ENCODE results near the gene CHL1. TPM values are rescaled to one million over a fixed set of nuclear protein-coding genes. Genes with fewer than 3 reads are reported as not detected.

CHL1 gene
- total and polyA plus RNA-seq, 2 experiments from 2014 or later: not detected

DNA sequence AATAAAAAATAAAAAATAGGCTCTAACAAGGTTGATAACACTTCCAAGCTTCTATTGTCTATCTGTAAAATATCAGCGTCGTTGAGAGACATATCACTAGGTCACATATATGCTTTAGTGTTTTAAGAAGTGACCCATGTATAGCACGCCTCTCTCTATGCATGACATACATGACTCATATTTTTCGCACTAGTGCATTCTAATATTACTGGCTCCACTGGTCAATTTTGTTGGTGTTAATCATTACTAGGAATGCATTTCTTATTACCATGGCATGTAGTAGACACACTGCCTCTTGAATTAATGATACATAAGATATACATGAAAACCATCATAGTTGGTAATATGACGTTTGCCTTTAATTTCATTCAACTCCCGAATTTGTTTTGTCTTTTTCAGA lies 203.1 kb downstream of the CHL1 start:
- Histone ChIP-seq H3K9ac (no peak overlapping the region), H4K20me1 (ENCODE audit: insufficient read depth) (no peaks in the 10 kb centered on the region), H3K4me1 (ENCODE audit: insufficient read depth) (no peaks in the 10 kb centered on the region), H3K27ac (no peak overlapping the region), H3K4me3 (no peak overlapping the region), H3K79me2 (ENCODE audit: insufficient read depth) (no peaks in the 10 kb centered on the region), H3F3A (ENCODE audit: insufficient read depth) (no peaks in the 10 kb centered on the region), H3K9me2 (ENCODE audit: insufficient read depth) (no peaks in the 10 kb centered on the region), H3K4me2 (ENCODE audit: unreplicated experiment) (no peak overlapping the region), H3K27me3 (replicated peaks; ENCODE audit: insufficient read depth) (no peaks in the 10 kb centered on the region), H2AFZ (no peak overlapping the region), H3K9me3 (ENCODE audit: low read depth) (no peaks in the 10 kb centered on the region), H3K36me3 (ENCODE audit: low read depth) (no peaks in the 10 kb centered on the region)
- in situ Hi-C loops (cut with MboI): no loop called here
- DNase-seq: no peak
- 64 to 69% methylated on average over 6 of the region's 6 CpGs for WGBS, 2 experiments (ENCODE audit: low coverage in 1 of 2, low lambda C conversion rate in 2 of 2, missing lambda C conversion rate in 2 of 2)
- TF ChIP-seq EZH2 (IDR thresholded peaks at IDR 0.05; ENCODE audit: insufficient read depth, poor library complexity, severe bottlenecking): no peak
- no peak for TF ChIP-seq EZH2phosphoT487 (IDR thresholded peaks at IDR 0.05; ENCODE audit: insufficient read depth, low read depth)

DNA sequence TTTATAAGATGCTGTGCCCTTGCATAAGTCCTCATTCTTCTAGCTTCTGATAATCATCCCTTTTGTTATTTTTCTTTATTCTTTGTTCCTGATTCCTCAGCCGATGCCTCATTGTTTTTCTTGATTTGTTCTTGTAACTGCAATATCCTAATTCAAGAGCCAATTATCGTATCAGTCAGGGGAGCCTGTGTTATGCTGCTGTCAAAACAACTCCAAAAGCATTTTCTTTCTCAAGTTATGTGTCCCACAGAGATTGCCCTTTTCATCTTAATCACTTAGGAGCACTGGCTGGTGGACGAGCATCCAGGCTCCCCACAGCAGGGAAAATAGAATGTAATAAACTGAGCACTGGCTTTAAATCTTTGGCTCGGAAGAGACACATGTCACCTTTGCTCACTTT lies 207.3 kb downstream of the CHL1 start:
- in situ Hi-C loops (cut with MboI): no loop called here
- Histone ChIP-seq H3K27me3 (replicated peaks; ENCODE audit: insufficient read depth) (no peaks in the 10 kb centered on the region), H3K9me3 (ENCODE audit: low read depth) (no peaks in the 10 kb centered on the region), H3K79me2 (ENCODE audit: insufficient read depth) (no peaks in the 10 kb centered on the region), H3K4me3 (no peak overlapping the region), H3F3A (ENCODE audit: insufficient read depth) (no peaks in the 10 kb centered on the region), H3K9me2 (ENCODE audit: insufficient read depth) (no peaks in the 10 kb centered on the region), H4K20me1 (ENCODE audit: insufficient read depth) (no peaks in the 10 kb centered on the region), H3K27ac (no peak overlapping the region), H3K4me1 (ENCODE audit: insufficient read depth) (no peaks in the 10 kb centered on the region), H2AFZ (no peak overlapping the region), H3K4me2 (ENCODE audit: unreplicated experiment) (no peak overlapping the region), H3K36me3 (ENCODE audit: low read depth) (no peaks in the 10 kb centered on the region), H3K9ac (no peak overlapping the region)
- WGBS, 2 experiments (ENCODE audit: low coverage in 1 of 2, low lambda C conversion rate in 2 of 2, missing lambda C conversion rate in 2 of 2): 33 to 34% methylated on average over 4 of the region's 4 CpGs
- TF ChIP-seq EZH2 (IDR thresholded peaks at IDR 0.05; ENCODE audit: insufficient read depth, poor library complexity, severe bottlenecking) (no peak), EZH2phosphoT487 (IDR thresholded peaks at IDR 0.05; ENCODE audit: insufficient read depth, low read depth) (no peak)
- no peak for DNase-seq

DNA sequence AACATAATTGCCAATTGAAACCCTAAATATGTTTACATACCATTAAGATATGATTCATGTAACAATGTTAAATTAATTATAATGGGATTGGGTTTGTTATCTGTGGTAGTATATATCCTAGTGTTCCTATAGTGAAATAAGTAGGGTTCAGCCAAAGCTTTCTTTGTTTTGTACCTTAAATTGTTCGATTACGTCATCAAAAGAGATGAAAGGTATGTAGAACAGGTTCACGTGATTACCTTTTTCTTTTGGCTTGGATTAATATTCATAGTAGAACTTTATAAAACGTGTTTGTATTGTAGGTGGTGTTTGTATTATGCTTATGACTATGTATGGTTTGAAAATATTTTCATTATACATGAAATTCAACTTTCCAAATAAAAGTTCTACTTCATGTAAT lies 212.4 kb downstream of the CHL1 start:
- H3K4me3 ChIP-seq: no peak overlapping the region
- H3K79me2 ChIP-seq (ENCODE audit: insufficient read depth): no peaks in the 10 kb centered on the region
- no peaks in the 10 kb centered on the region for H3K27me3 ChIP-seq (replicated peaks; ENCODE audit: insufficient read depth)
- DNase-seq: no peak
- no peak overlapping the region for H3K9ac ChIP-seq
- no peaks in the 10 kb centered on the region for H3K9me2 ChIP-seq (ENCODE audit: insufficient read depth)
- H3K4me1 ChIP-seq (ENCODE audit: insufficient read depth): no peaks in the 10 kb centered on the region
- H2AFZ ChIP-seq: no peak overlapping the region
- TF ChIP-seq EZH2 (IDR thresholded peaks at IDR 0.05; ENCODE audit: insufficient read depth, poor library complexity, severe bottlenecking) (no peak), EZH2phosphoT487 (IDR thresholded peaks at IDR 0.05; ENCODE audit: insufficient read depth, low read depth) (no peak)
- no peak overlapping the region for H3K4me2 ChIP-seq (ENCODE audit: unreplicated experiment)
- no peaks in the 10 kb centered on the region for H3K9me3 ChIP-seq (ENCODE audit: low read depth)
- no peaks in the 10 kb centered on the region for H4K20me1 ChIP-seq (ENCODE audit: insufficient read depth)
- no peak overlapping the region for H3K27ac ChIP-seq
- in situ Hi-C loops (cut with MboI): no loop called here
- WGBS, 2 experiments (ENCODE audit: low coverage in 1 of 2, low lambda C conversion rate in 2 of 2, missing lambda C conversion rate in 2 of 2): 39 to 45% methylated on average over 4 of the region's 4 CpGs
- no peaks in the 10 kb centered on the region for H3K36me3 ChIP-seq (ENCODE audit: low read depth)
- H3F3A ChIP-seq (ENCODE audit: insufficient read depth): no peaks in the 10 kb centered on the region

DNA sequence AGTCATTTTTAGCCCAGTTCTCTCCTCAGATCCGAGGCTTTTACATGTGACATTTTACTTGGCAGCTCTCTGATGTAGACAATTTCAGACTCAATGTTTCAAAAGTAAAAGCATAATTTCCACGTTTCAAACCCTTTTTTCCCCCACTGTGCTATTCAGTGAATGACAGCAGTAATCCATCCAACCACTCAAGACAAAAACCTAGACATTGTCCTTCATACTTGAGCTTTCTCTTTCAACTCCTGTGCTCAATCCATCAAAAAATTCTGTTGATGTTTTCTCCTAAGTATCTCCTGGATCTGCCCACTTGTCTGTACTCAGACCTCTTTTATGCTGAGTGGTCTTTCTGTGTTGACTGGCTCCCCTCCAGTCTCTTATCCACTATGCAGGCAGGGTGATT lies 214.7 kb downstream of the CHL1 start:
- Histone ChIP-seq H3K4me1 (ENCODE audit: insufficient read depth) (no peaks in the 10 kb centered on the region), H3K9ac (no peak overlapping the region), H3K4me3 (no peak overlapping the region), H3F3A (ENCODE audit: insufficient read depth) (no peaks in the 10 kb centered on the region), H2AFZ (no peak overlapping the region), H3K4me2 (ENCODE audit: unreplicated experiment) (no peak overlapping the region), H3K27me3 (replicated peaks; ENCODE audit: insufficient read depth) (no peaks in the 10 kb centered on the region), H3K9me2 (ENCODE audit: insufficient read depth) (no peaks in the 10 kb centered on the region), H3K36me3 (ENCODE audit: low read depth) (no peaks in the 10 kb centered on the region), H3K9me3 (ENCODE audit: low read depth) (no peaks in the 10 kb centered on the region), H3K79me2 (ENCODE audit: insufficient read depth) (no peaks in the 10 kb centered on the region), H3K27ac (no peak overlapping the region), H4K20me1 (ENCODE audit: insufficient read depth) (no peaks in the 10 kb centered on the region)
- DNase-seq: no peak
- TF ChIP-seq EZH2 (IDR thresholded peaks at IDR 0.05; ENCODE audit: insufficient read depth, poor library complexity, severe bottlenecking): no peak
- no peak for TF ChIP-seq EZH2phosphoT487 (IDR thresholded peaks at IDR 0.05; ENCODE audit: insufficient read depth, low read depth)
- in situ Hi-C loops (cut with MboI): no loop called here
- WGBS, 2 experiments (ENCODE audit: low coverage in 1 of 2, low lambda C conversion rate in 2 of 2, missing lambda C conversion rate in 2 of 2): 0 to 3% methylated on average over 2 of the region's 2 CpGs

DNA sequence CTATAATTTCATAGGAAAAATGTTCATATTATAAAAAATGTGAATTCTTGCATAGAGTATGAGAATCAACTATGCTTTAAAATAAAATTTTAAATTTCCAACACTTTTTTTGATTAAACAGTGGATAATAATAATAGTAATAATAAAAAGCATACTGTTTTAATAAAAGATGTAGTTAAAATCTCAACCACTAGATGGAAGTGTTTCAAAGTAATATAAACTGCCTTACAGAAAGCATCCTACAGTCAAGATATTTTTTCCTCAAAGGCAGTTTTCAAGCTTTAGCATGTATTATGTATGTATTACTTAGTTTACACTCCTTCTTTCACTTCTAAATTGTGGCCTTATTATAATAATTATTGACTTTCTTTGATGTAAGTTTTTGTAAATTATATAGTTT lies 217.5 kb downstream of the CHL1 start:
- in situ Hi-C loops (cut with MboI): no loop called here
- Histone ChIP-seq H3K79me2 (ENCODE audit: insufficient read depth) (no peaks in the 10 kb centered on the region), H3K36me3 (ENCODE audit: low read depth) (no peaks in the 10 kb centered on the region), H2AFZ (no peak overlapping the region), H3K27me3 (replicated peaks; ENCODE audit: insufficient read depth) (no peaks in the 10 kb centered on the region), H3K4me2 (ENCODE audit: unreplicated experiment) (no peak overlapping the region), H3K9ac (no peak overlapping the region), H4K20me1 (ENCODE audit: insufficient read depth) (no peaks in the 10 kb centered on the region), H3F3A (ENCODE audit: insufficient read depth) (no peaks in the 10 kb centered on the region), H3K4me3 (no peak overlapping the region), H3K27ac (no peak overlapping the region), H3K4me1 (ENCODE audit: insufficient read depth) (no peaks in the 10 kb centered on the region), H3K9me3 (ENCODE audit: low read depth) (no peaks in the 10 kb centered on the region), H3K9me2 (ENCODE audit: insufficient read depth) (no peaks in the 10 kb centered on the region)
- peak; percentile 36 for DNase-seq
- TF ChIP-seq EZH2phosphoT487 (IDR thresholded peaks at IDR 0.05; ENCODE audit: insufficient read depth, low read depth): no peak
- TF ChIP-seq EZH2 (IDR thresholded peaks at IDR 0.05; ENCODE audit: insufficient read depth, poor library complexity, severe bottlenecking): no peak
